Peyer's patch (tissue), 4 donors: ENCODE results near the gene TP53BP1. TPM values are rescaled to one million over a fixed set of nuclear protein-coding genes. Genes with fewer than 3 reads are reported as not detected.

Experiments used
- DNase-seq, 3 donors: peaks; one replicate each; pipeline ENCODE4 v3.0.0-alpha.2; 2017 to 2019
- H3K27ac ChIP-seq, 4 donors: fragments of 200-600 bp; sonication (generic); one replicate each; pipeline ENCODE4 v1.5.1; 2016 to 2019
- H3K27me3 ChIP-seq, 2 donors: fragments of 200-600 bp; sonication (generic); one replicate each; pipeline ENCODE4 v1.5.1; 2019
- H3K36me3 ChIP-seq, 3 donors: fragments of 200-600 bp; sonication (generic); one replicate each; pipeline ENCODE4 v1.5.1; 2016 to 2019
- H3K4me1 ChIP-seq, 4 donors: fragments of 200-600 bp; sonication (generic); one replicate each; pipeline ENCODE4 v1.5.1; 2016 to 2019
- H3K4me3 ChIP-seq, 4 donors: fragments of 200-600 bp; sonication (generic); 1 replicate in 3 of 4; 2 replicates in 1 of 4; pipeline ENCODE4 v1.5.1; 2016 to 2019; ENCODE audit warnings: mild to moderate bottlenecking in 1 of 4
- H3K9me3 ChIP-seq, 4 donors: fragments of 200-600 bp; sonication (generic); one replicate each; pipeline ENCODE4 v1.5.1; 2016 to 2019; ENCODE audit warnings: mild to moderate bottlenecking in 1 of 4
- CTCF ChIP-seq, 6 experiments: fragments of 450-650 bp in 4 of 6; fragments of 200-600 bp in 2 of 6; sonication (generic) in 1 of 6; IDR thresholded peaks; one replicate each; pipeline ENCODE4 v1.5.1; 2017 to 2019; ENCODE audit warnings: antibody characterized with exemption in 6 of 6, mild to moderate bottlenecking in 3 of 6, moderate library complexity in 1 of 6
- POLR2A ChIP-seq, 2 donors: fragments of 450-650 bp; IDR thresholded peaks; one replicate each; pipeline ENCODE4 v1.5.1; 2017; ENCODE audit warnings: antibody characterized with exemption in 2 of 2, mild to moderate bottlenecking in 2 of 2, moderate library complexity in 2 of 2
- total RNA-seq, 4 donors: library from RNA; depleted of rRNA; stranded (reverse); fragments of >200 nt; gene quantifications; one replicate each; pipeline ENCODE4 v1.1.0, GENCODE V29; 2016

The TP53BP1 gene
- total RNA-seq, 4 donors from 2014 or later = 9.3 to 163 (median 24.6) TPM

- Histone ChIP-seq H3K4me1 (no peaks in the 10 kb centered on the region), H3K27me3 (no peaks in the 10 kb centered on the region), H3K9me3 (no peaks in the 10 kb centered on the region), H3K27ac (no peak overlapping the region), H3K36me3 (peaks cover 0 to 76% (median 0%) of the 10 kb centered on the region in 3 donors), H3K4me3 (no peak overlapping the region)
- no peak for DNase-seq
- TF ChIP-seq POLR2A (IDR thresholded peaks at IDR 0.05) (no peak), CTCF (IDR thresholded peaks at IDR 0.05) (no peak)
These were observed 19.1 kb downstream of the TP53BP1 start for GRCh38 chr15:43473885-43474284.

GRCh38 chr15:43471975-43472374 lies 21.0 kb downstream of the TP53BP1 start:
- Histone ChIP-seq H3K27ac (no peak overlapping the region), H3K27me3 (no peaks in the 10 kb centered on the region), H3K9me3 (no peaks in the 10 kb centered on the region), H3K36me3 (peaks cover 0 to 75% (median 0%) of the 10 kb centered on the region in 3 donors), H3K4me3 (no peak overlapping the region), H3K4me1 (no peaks in the 10 kb centered on the region)
- DNase-seq = no peak
- no peak for TF ChIP-seq POLR2A (IDR thresholded peaks at IDR 0.05)
- no peak for TF ChIP-seq CTCF (IDR thresholded peaks at IDR 0.05)

- H3K27ac ChIP-seq = no peak overlapping the region
- DNase-seq = no peak
- H3K27me3 ChIP-seq = no peaks in the 10 kb centered on the region
- H3K36me3 ChIP-seq = peaks cover 0 to 60% (median 0%) of the 10 kb centered on the region in 3 donors
- H3K9me3 ChIP-seq = no peaks in the 10 kb centered on the region
- no peaks in the 10 kb centered on the region for H3K4me1 ChIP-seq
- no peak overlapping the region for H3K4me3 ChIP-seq
- TF ChIP-seq CTCF (IDR thresholded peaks at IDR 0.05) = no peak
- no peak for TF ChIP-seq POLR2A (IDR thresholded peaks at IDR 0.05)
These were observed 23.1 kb downstream of the TP53BP1 start for GRCh38 chr15:43469867-43470266.

DNA sequence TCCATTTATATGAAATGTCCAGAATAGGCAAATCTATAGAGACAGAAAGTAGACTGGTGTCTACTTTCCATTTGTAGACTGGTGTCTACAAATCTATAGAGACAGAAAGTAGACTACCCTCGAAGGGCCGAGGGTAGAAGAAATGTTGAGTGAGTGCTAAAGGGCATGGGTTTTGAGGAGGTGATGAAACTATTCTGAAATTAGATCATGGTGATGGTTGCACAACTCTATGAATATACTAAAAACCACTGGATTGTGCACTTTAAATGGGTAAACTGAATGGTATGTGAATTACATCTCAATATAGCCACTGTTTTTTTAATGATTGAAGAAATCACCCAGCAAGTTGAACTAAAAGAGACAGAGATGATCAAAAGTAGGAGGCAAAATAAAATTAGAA lies 27.9 kb downstream of the TP53BP1 start:
- no peaks in the 10 kb centered on the region for H3K27me3 ChIP-seq
- H3K36me3 ChIP-seq = peaks cover 0 to 50% (median 0%) of the 10 kb centered on the region in 3 donors
- no peak overlapping the region for H3K27ac ChIP-seq
- H3K9me3 ChIP-seq = no peaks in the 10 kb centered on the region
- TF ChIP-seq CTCF (IDR thresholded peaks at IDR 0.05) (no peak), POLR2A (IDR thresholded peaks at IDR 0.05) (no peak)
- DNase-seq = no peak
- H3K4me1 ChIP-seq = no peaks in the 10 kb centered on the region
- no peak overlapping the region for H3K4me3 ChIP-seq

DNA sequence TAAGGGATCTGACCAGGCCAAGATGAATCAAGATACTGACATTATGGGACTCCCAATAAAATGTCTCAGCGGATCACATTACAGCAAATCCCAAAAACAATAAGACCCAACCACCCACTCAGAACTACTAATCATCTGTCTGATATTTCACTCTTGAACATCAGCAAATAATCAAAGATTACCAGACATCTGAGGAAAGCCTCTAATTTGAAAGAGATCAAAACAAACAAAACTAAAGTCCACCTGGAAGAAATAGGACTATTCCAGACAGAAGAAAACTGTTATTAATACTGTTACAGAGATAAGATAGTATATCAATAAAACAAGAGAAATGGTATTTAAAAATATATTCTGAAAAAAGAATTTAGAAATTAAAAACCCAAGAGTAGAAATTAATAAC lies 29.0 kb downstream of the TP53BP1 start:
- H3K4me3 ChIP-seq = no peak overlapping the region
- no peaks in the 10 kb centered on the region for H3K27me3 ChIP-seq
- TF ChIP-seq CTCF (IDR thresholded peaks at IDR 0.05) (no peak), POLR2A (IDR thresholded peaks at IDR 0.05) (no peak)
- H3K4me1 ChIP-seq = no peaks in the 10 kb centered on the region
- DNase-seq = no peak
- H3K27ac ChIP-seq = no peak overlapping the region
- H3K9me3 ChIP-seq = no peaks in the 10 kb centered on the region
- H3K36me3 ChIP-seq = peaks cover 0 to 44% (median 0%) of the 10 kb centered on the region in 3 donors

- H3K36me3 ChIP-seq = peaks cover 0 to 41% (median 0%) of the 10 kb centered on the region in 3 donors
- no peak overlapping the region for H3K27ac ChIP-seq
- H3K27me3 ChIP-seq = no peaks in the 10 kb centered on the region
- no peak for TF ChIP-seq POLR2A (IDR thresholded peaks at IDR 0.05)
- no peak for TF ChIP-seq CTCF (IDR thresholded peaks at IDR 0.05)
- no peaks in the 10 kb centered on the region for H3K4me1 ChIP-seq
- DNase-seq = no peak
- H3K9me3 ChIP-seq = no peaks in the 10 kb centered on the region
- no peak overlapping the region for H3K4me3 ChIP-seq
These were observed 29.4 kb downstream of the TP53BP1 start for GRCh38 chr15:43463507-43463906.
